GM12872 (cell line): ENCODE data around the gene BCLAF1.

Experiments
- CTCF ChIP-seq: IDR thresholded peaks from 3 replicates; pipeline ENCODE4 v1.5.1; 2011; ENCODE audit warnings: low read depth, mild to moderate bottlenecking, low read length, moderate library complexity; ENCODE audit not compliant: insufficient read depth

Gene BCLAF1

GRCh38 chr6:136235233-136235564 is 54.4 kb downstream of the BCLAF1 start:
- no peak for TF ChIP-seq CTCF

GRCh38 chr6:136232701-136233100 is 56.9 kb downstream of the BCLAF1 start:
- no peak for TF ChIP-seq CTCF

GRCh38 chr6:136230219-136230853 is 59.3 kb downstream of the BCLAF1 start:
- TF ChIP-seq CTCF: no peak

- no peak for TF ChIP-seq CTCF
Measured at GRCh38 chr6:136228814-136229213, 60.8 kb downstream of the BCLAF1 start.

- no peak for TF ChIP-seq CTCF
Measured at GRCh38 chr6:136226674-136227377, 62.8 kb downstream of the BCLAF1 start.

- peak; percentile 99 for TF ChIP-seq CTCF
Measured at GRCh38 chr6:136226027-136226673, 63.5 kb downstream of the BCLAF1 start.

- TF ChIP-seq CTCF: no peak
Measured at GRCh38 chr6:136225496-136225895, 64.2 kb downstream of the BCLAF1 start.
